CD4-positive, alpha-beta T cell treated with Interleukin-2 at 100 ng/mL for 4 hours (primary cell): ENCODE data around the gene TOR1B.

Experiments used
- DNase-seq: peaks from one replicate; pipeline ENCODE4 v3.0.0-alpha.2; 2020; ENCODE audit warnings: low spot score

TOR1B gene

DNA sequence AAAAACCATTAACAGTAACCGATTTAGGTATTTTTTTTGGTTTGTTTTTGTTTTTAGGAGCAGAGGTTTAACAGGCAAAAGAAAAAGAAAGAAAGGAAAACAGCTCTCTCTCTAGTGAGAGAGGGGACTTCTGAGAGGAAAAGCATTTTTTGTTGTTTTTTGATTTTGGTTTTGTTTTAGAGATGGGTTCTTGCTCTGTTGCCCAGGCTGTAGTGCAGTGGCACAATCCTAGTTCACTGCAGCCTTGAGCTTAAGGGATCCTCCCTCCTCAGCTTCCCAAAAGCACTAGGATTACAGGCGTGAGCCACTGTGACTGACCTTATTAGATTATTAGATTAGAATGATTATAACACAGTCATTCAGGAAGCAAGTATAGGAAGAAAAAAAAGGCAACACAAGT is 42.4 kb downstream of the TOR1B start:
- no peak for DNase-seq

DNA sequence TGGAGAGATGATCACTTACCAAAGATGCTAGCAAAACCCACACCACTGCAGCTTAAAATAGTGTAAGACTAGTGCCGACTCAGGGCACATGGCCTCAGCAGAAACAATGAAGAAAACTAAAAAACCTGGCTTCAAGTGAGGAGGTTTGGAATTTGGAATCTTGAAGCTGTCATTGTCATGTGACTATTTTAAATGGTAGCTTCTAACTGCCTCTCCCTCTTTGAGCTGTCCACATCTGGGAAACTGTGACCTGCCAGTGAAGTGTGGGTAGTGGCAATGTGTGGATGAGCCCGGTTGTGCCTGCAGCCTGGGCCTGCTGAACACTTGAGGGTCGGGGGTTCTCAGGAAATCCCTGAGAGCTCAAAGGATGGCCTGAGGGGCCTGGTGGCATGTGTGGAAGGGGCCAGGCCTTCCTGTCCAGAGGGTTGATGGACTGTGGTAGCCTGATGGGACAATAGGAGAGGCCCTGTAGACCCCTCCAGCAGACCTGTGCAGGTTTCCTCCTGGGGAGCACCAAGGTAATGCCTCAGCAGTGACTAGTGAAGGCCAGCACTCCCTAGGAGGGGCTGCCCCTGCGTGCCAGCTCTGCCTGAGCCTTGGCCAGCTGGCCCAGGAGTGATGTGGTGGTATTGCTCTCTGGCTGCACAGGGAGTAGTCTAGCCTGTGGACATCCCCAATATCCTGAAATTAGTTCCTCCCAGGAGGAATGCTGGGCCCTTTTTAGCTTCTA is 45.9 kb downstream of the TOR1B start:
- no peak for DNase-seq

DNA sequence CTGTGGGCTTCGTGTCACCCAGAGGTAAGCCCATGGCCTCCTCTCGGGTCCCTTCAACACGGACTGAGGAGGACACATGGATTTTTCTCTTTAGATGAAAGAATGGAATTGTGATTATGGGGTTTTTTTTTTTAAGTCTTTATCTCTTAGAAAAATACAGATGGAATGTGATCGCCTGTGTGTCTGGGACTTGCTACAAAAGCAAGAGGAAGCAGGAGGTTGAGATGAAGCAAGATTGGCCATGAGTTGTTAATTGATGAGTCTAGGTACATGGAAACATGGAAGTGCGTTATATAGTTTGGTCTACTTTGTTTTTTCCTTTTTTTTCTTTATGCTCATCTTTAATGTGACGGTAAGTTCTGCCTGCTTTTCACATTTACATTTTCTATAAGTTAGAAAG is 46.9 kb downstream of the TOR1B start:
- no peak for DNase-seq

DNA sequence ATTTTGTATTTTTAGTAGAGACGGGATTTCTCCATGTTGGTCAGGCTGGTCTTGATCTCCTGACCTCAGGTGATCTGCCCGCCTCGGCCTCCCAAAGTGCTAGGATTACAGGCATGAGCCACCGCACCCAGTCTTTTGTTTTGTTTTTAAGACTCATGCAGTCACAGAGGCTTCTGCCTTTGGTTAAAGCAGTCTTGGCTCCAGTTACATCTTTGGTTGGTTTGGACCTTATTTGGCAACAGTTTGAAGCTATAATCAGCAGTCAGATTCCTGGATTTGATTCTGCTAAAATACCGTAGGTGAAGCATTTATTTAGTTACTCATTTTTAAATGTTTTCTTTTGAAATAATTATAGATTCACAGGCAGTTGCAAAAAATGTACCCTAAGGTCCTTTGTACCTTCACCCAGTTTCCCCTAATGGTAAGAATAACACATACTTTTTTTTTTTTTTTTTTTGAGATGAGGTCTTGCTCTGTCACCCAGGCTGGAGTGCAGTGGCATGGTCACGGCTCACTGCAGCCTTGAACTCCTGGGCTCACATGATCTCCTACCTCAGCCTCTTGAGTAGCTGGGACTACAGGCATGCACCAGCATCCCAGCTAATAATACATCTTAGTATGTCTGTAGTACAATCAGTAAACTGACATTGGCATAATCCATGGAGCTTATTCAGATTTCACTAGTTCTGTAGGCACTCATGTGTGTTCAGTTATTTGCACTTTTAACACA is 48.0 kb downstream of the TOR1B start:
- DNase-seq = no peak

DNA sequence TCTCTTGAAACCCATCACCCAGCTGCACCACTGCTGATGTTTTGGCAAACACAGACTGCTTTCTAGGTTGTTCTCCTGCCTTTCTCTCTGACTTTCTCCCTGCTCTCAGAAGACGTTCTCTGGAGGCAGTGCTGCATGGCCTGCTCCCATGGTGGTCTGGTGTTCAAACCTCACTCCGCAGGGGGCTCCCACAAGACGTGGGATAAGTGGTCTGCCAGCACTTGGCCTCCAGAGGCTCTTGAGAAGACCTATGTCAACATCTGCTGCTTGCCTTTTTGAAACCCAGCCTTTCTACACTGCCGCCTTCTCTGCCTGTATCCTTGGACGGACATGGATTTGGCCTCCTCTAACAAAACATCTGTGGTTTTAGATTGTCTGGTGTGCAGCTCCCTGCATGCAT is 48.8 kb downstream of the TOR1B start:
- DNase-seq = no peak

DNA sequence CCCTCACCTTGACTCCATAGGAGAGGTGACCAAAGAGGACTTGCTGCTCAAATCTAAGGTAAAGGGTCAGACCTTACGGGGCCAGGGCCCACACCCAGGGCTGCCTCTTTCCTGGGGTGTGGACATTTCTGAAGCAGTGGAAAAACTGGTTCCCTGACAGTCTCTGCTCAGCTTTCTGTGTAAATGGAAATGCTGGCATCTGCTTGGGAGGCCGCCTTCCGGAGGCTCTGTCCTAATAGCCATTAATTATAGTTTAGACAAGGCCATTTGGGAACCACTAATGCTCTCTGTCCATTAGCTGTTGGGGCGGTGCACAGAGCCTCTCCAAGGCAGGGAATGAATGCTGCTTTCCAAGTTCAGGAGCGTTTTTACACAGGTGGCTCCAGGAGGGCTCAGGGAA is 49.6 kb downstream of the TOR1B start:
- DNase-seq = no peak

DNA sequence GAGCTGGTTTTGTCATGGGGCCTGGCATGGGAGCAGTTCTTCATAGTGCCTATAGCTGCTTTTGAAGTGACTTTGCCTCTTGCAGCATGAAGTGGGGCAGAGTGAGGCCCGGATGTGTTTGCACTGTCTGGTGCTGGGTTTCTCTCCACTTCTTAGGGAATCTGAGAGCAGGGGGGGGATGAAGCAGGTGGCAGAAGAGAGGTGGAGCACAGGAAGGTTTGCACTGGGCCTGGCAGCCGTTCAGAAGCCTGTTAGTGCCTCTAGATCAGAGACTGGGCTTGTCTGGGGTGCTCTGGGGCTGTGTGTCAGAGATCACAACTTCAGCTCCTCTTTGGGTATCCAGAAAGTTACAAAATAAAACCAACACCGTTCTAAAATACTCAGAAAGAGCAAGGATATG is 50.6 kb downstream of the TOR1B start:
- no peak for DNase-seq

DNA sequence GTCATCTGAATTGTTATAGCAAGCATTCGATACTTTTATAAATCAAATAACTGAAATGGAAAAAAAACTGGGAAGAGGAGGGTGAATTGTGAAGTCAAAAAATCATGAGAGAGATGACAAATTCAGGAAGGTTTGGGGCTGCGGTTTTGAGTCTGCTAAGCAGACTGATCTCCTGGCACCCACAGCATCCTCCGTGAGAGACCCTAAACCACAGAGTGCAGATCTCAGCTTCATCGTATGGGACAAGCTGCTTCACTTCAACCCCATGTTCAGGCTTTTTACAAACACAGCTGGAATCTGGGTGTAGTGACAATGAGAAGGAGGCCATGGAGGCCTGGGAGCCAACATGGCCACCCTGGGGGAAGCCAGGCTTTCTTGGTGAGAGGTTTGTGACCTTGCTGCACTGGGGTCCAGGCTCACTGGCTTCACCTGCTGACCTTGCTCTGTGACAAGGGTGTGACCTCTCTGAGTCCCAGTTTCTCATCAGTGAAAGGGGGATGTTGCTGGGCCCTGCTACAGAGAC is 51.7 kb downstream of the TOR1B start:
- DNase-seq = no peak

DNA sequence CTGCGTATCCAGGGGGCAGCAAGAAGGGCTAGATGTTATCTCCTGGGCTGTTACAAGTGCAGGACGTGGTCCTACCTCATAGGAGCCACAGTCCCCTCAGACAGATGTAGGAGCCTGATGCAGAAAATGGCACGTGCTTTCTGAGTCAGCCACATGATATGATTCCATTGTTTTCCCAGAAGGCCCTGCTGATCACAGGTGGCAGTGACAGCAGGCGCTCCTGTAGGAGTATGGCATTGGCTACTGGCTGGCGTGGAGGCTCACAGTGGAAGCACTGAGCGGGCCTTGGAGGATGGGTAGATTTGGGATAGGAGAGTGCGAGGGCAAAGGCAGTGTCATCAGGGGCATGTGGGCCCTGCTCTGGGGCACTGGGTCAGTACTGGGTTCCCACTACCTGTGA is 54.2 kb downstream of the TOR1B start:
- DNase-seq = no peak

DNA sequence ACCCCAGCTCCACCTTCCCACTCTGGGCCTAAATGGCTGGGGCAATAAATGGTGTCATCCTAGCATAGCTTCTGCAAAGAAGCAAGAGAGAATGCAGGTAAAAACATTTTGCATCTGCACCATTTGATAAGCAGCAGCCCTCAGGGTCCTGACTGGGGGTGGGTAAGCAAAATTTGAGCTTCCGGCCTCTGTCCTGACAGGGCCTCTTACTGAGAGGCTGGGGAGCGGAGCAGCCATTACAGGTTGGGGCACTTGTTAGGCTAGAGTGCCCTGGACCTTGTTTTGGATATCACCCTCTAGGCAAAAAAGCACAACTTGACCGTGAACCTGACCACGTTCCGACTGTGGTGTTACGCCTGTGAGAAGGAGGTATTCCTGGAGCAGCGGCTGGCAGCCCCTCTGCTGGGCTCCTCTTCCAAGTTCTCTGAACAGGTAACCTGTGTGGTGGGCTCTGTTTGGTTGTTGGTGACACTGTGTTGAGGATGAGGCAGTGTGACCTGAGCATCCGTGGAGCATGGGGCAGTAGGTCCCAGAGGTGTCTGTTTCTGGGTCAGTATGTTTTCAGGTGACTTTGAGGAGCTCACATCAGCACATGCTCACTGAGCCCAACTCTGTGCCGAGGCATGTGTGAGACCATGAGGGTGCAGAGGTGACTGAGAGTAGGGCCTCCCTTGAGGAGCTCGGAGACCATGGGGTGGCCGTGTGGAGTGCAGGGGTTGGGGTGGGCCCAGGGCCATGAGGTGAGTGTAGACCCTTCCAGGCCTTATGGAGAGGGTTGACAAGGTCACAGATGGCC is 55.4 kb downstream of the TOR1B start:
- no peak for DNase-seq
